K562 (cell line): Measurements from ENCODE around the gene NFKBIB. TPM values are rescaled to one million over a fixed set of nuclear protein-coding genes. Genes with fewer than 3 reads are reported as not detected.
A peak's percentile ranks its signal among the peaks of the same experiment; 100 is the strongest.

ENCODE experiments used
- DIDO1 ChIP-seq: fragments of 450-650 bp; IDR thresholded peaks from 2 replicates; pipeline ENCODE4 v1.6.1; 2016; ENCODE audit warnings: low read depth, missing biosample characterization, missing genetic modification characterization
- E2F1 ChIP-seq: sonication (generic); formaldehyde crosslinking; IDR thresholded peaks from 2 replicates; pipeline ENCODE4 v1.8.1; 2023; ENCODE audit warnings: mild to moderate bottlenecking, missing genetic modification reagents, moderate library complexity
- ELK1 ChIP-seq: sonication (generic); formaldehyde crosslinking; IDR thresholded peaks from 2 replicates; pipeline ENCODE4 v1.8.1; 2022; ENCODE audit warnings: missing genetic modification reagents
- FOSL1 ChIP-seq: fragments of 200-800 bp; sonication (Bioruptor generic); conservative IDR thresholded peaks from 2 replicates; pipeline ENCODE4 v1.6.1; 2016; ENCODE audit warnings: missing genetic modification characterization, missing compliant biosample characterization
- HEY1 ChIP-seq: fragments of 250-450 bp; sonication (Bioruptor Pico); IDR thresholded peaks from 2 replicates; pipeline ENCODE4 v1.5.0; 2020; ENCODE audit warnings: mild to moderate bottlenecking, moderate library complexity, borderline replicate concordance
- HMBOX1 ChIP-seq: sonication (generic); IDR thresholded peaks from 2 replicates; pipeline ENCODE4 v1.6.1; 2016
- HMG20A ChIP-seq: fragments of 450-650 bp; formaldehyde crosslinking; conservative IDR thresholded peaks from 2 replicates; pipeline ENCODE4 v1.4.0; 2020; ENCODE audit warnings: mild to moderate bottlenecking, mixed read lengths
- HMGXB4 ChIP-seq: sonication (generic); formaldehyde crosslinking; IDR thresholded peaks from 2 replicates; pipeline ENCODE4 v1.8.1; 2023; ENCODE audit warnings: mild to moderate bottlenecking, missing genetic modification reagents
- ID3 ChIP-seq, 2 experiments: fragments of 250-450 bp in 1 of 2; fragments of 450-650 bp in 1 of 2; sonication (Bioruptor Pico) in 1 of 2; IDR thresholded peaks; 2 replicates each; pipeline versions ENCODE4 v1.6.1 to v1.8.0; 2016 to 2021; ENCODE audit warnings: mild to moderate bottlenecking in 2 of 2, moderate library complexity in 2 of 2, missing compliant biosample characterization in 1 of 2, missing genetic modification characterization in 1 of 2
- ILK ChIP-seq: fragments of 450-650 bp; IDR thresholded peaks from 2 replicates; pipeline ENCODE4 v1.6.1; 2016; ENCODE audit warnings: missing genetic modification characterization, low read depth, mild to moderate bottlenecking, missing compliant biosample characterization, moderate library complexity, borderline replicate concordance
- NFE2L1 ChIP-seq: fragments of 450-650 bp; IDR thresholded peaks from 2 replicates; pipeline ENCODE4 v1.6.1; 2016; ENCODE audit warnings: missing genetic modification characterization, low read depth, mild to moderate bottlenecking, missing compliant biosample characterization, moderate library complexity, borderline replicate concordance
- RBM25 ChIP-seq: fragments of 200-400 bp; formaldehyde crosslinking; IDR thresholded peaks from 2 replicates; pipeline ENCODE4 v1.6.1; 2018; ENCODE audit warnings: low read length, low read depth, moderate library complexity; ENCODE audit not compliant: severe bottlenecking
- SMAD4 ChIP-seq: fragments of 250-450 bp; sonication (Bioruptor Pico); conservative IDR thresholded peaks from 2 replicates; pipeline ENCODE4 v1.8.0; 2021; ENCODE audit warnings: inconsistent platforms, mild to moderate bottlenecking, moderate library complexity
- THAP12 ChIP-seq: fragments of 250-450 bp; sonication (Bioruptor Pico); IDR thresholded peaks from 2 replicates; pipeline ENCODE4 v1.9.0; 2021; ENCODE audit warnings: mild to moderate bottlenecking, inconsistent platforms
- ZC3H8 ChIP-seq: fragments of 450-650 bp; IDR thresholded peaks from 2 replicates; pipeline ENCODE4 v1.6.1; 2017
- ZNF395 ChIP-seq: fragments of 200-800 bp; sonication (Bioruptor generic); IDR thresholded peaks from 2 replicates; pipeline ENCODE4 v1.6.1; 2017; ENCODE audit warnings: missing genetic modification characterization, missing compliant biosample characterization
- ZNF696 ChIP-seq: fragments of 250-450 bp; sonication (Bioruptor Pico); conservative IDR thresholded peaks from 2 replicates; pipeline ENCODE4 v1.4.0; 2020; ENCODE audit warnings: mild to moderate bottlenecking, moderate library complexity
- polyA plus RNA-seq, 8 experiments: library from polyadenylated mRNA; depleted of rRNA in 4 of 8; stranded (reverse) in 5 of 8; unstranded in 3 of 8; fragments of >200 nt; fragmentation: Nextera tagmentation in 2 of 8; fragmentation: Illumina TruSeq in 1 of 8; extraction: Ambion mirVana in 2 of 8; extraction: Trizol in 1 of 8; gene quantifications; 2 replicates each; pipeline versions ENCODE4 v1.2.1 to v1.2.3, GENCODE V29; 2011 to 2014; ENCODE audit warnings: inconsistent platforms in 1 of 8, missing spikeins in 1 of 8
- total RNA-seq, 7 experiments: library from RNA; depleted of rRNA in 6 of 7; stranded (reverse); fragments of >200 nt in 6 of 7; fragmentation: Illumina TruSeq in 2 of 7; extraction: Trizol in 2 of 7; gene quantifications; 2 replicates each; pipeline versions ENCODE4 v1.2.1 to v1.2.3, GENCODE V29; 2011 to 2021; ENCODE audit warnings: low replicate concordance in 1 of 7

Gene NFKBIB
- total and polyA plus RNA-seq, 9 of the 15 experiments (the other 6 are each of a cell fraction or from before 2014, with no cell fraction given) = 1.5 to 44.9 (median 10.4) TPM

- no peak for TF ChIP-seq NFE2L1
- TF ChIP-seq ELK1 (CRISPR knock-in tag) = no peak
- no peak for TF ChIP-seq THAP12 (CRISPR knock-in tag)
- no peak for TF ChIP-seq FOSL1 (tag)
- no peak for TF ChIP-seq ZNF696 (CRISPR knock-in tag)
- TF ChIP-seq HMGXB4 (CRISPR knock-in tag) = no peak
- TF ChIP-seq DIDO1 (tag) = 0 out of 2 replicates have a peak, but pooled peaks have one; percentile 47
- no peak for TF ChIP-seq ID3 (CRISPR knock-in tag; IDR thresholded peaks at IDR 0.05)
- no peak for TF ChIP-seq ID3 (tag; IDR thresholded peaks at IDR 0.05)
- TF ChIP-seq SMAD4 = 0 out of 2 replicates have a peak, but pooled peaks have one; percentile 12
- TF ChIP-seq HMBOX1 = no peak
- no peak for TF ChIP-seq ILK
- TF ChIP-seq RBM25 = peak; percentile 56
- TF ChIP-seq HMG20A (CRISPR knock-in tag) = no peak
- no peak for TF ChIP-seq ZNF395 (CRISPR knock-in tag)
- TF ChIP-seq E2F1 = no peak
- TF ChIP-seq ZC3H8 = no peak
- no peak for TF ChIP-seq HEY1 (CRISPR knock-in tag)
Measured at GRCh38 chr19:38850436-38850975, 49.3 kb upstream of the NFKBIB start (continued).
